SK-N-DZ (cell line): ENCODE results near the gene CDC73. TPM values are rescaled to one million over a fixed set of nuclear protein-coding genes. Genes with fewer than 3 reads are reported as not detected.
A peak's percentile ranks its signal among the peaks of the same experiment; 100 is the strongest.

Source experiments
- DNase-seq: peaks from one replicate; pipeline ENCODE4 v3.0.0-alpha.2; 2015; ENCODE audit warnings: low spot score
- polyA plus RNA-seq, 2 experiments: library from polyadenylated mRNA; depleted of rRNA; stranded (reverse); fragments of >200 nt; gene quantifications; 2 replicates each; pipeline ENCODE4 v1.2.3, GENCODE V29; 2014

CDC73 gene
- 9.1 and 9.4 TPM in 2 replicates for polyA plus RNA-seq (2014; cell fraction: cytosol; rRNA removed)
- polyA plus RNA-seq (2014; cell fraction: nucleus; rRNA removed) = 6.4 and 10.1 TPM in 2 replicates

GRCh38 chr1:193121616-193122593 lies at the start of gene CDC73:
Gene CDC73, plus strand, starts transcription at chr1:193122031. Its CDS starts 170 bp downstream, at chr1:193122201.
- peak; percentile 96 for DNase-seq

GRCh38 chr1:193077991-193078390 lies 43.8 kb upstream of the CDC73 start:
- no peak for DNase-seq

GRCh38 chr1:193079187-193079586 lies 42.6 kb upstream of the CDC73 start:
- DNase-seq = no peak

GRCh38 chr1:193083365-193084088 lies 38.3 kb upstream of the CDC73 start:
- no peak for DNase-seq

GRCh38 chr1:193085263-193085662 lies 36.6 kb upstream of the CDC73 start:
- no peak for DNase-seq

- DNase-seq = no peak
These were observed 35.5 kb upstream of the CDC73 start for GRCh38 chr1:193086342-193086741.

GRCh38 chr1:193087893-193088292 lies 33.9 kb upstream of the CDC73 start:
- no peak for DNase-seq

- DNase-seq = no peak
These were observed 31.0 kb upstream of the CDC73 start for GRCh38 chr1:193090865-193091264.

GRCh38 chr1:193094112-193094511 lies 27.7 kb upstream of the CDC73 start:
- no peak for DNase-seq

- DNase-seq = no peak
These were observed 19.2 kb upstream of the CDC73 start for GRCh38 chr1:193102662-193103061.

GRCh38 chr1:193103759-193104501 lies 17.9 kb upstream of the CDC73 start:
- DNase-seq = no peak

GRCh38 chr1:193104502-193104906 lies 17.3 kb upstream of the CDC73 start:
- peak; percentile 45 for DNase-seq

- peak; percentile 80 for DNase-seq
These were observed 16.7 kb upstream of the CDC73 start, which contains the start of gene GLRX2 for GRCh38 chr1:193104907-193105820. Gene GLRX2, minus strand, starts transcription at chr1:193105414. Its CDS starts 32 bp downstream, at chr1:193105382.

- DNase-seq = no peak
These were observed 16.0 kb upstream of the CDC73 start for GRCh38 chr1:193105821-193106177.

GRCh38 chr1:193108471-193108870 lies 13.4 kb upstream of the CDC73 start:
- no peak for DNase-seq

- DNase-seq = no peak
These were observed 12.2 kb upstream of the CDC73 start for GRCh38 chr1:193109619-193110018.

- no peak for DNase-seq
These were observed 11.6 kb upstream of the CDC73 start for GRCh38 chr1:193110246-193110645.

GRCh38 chr1:193110864-193111263 lies 11.0 kb upstream of the CDC73 start:
- no peak for DNase-seq

GRCh38 chr1:193111641-193112090 lies 10.2 kb upstream of the CDC73 start:
- DNase-seq = no peak

GRCh38 chr1:193113258-193113991 lies 8.4 kb upstream of the CDC73 start:
- no peak for DNase-seq
